ENCODE measurements around the gene GLI2. TPM values are rescaled to one million over a fixed set of nuclear protein-coding genes. Genes with fewer than 3 reads are reported as not detected.

GLI2 gene
- total RNA-seq, 1 experiment from 2014 or later = 1.3 TPM

DNA sequence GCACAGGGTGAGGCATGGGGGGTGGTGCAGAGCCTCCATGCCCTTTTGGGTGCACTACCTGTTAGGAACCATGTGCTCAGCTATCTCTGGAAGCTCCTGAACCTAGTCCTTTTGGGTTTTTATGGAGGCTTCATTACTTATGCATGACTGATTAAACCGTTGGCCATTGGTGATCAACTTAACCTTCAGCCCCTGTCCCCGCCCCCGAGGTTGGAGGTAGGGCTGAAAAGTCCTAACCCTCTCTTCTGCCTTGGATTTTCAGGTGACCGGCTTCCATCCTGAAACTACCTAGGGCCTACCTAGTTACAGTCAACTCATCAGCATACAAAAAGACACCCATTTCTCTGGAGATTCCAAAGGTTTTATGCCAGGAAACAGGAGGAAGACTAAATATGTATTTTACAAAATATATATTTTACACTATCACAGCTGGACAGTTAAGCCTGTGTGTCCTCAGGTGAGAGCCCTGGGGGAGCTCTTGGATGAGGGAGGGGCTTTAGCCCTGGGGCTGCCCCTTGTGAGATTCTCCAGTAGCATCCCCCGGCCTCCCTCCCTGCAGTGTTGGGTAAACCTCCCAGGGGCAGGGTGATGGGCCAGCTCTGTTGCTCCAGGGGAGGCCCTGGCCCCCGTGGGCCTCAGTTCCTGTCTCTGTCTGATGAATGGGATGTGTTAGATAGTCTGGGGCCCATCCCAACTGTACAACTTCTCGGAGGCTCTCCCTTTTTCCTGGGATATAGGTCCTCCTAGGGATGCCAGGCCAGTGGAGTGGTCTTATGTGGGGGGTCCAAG, 24.1 kb downstream of the GLI2 start:
- no peak for DNase-seq
- Histone ChIP-seq H3K36me3 (no peaks in the 10 kb centered on the region), H3K4me3 (no peak overlapping the region), H3K9me3 (no peaks in the 10 kb centered on the region), H3K27me3 (no peaks in the 10 kb centered on the region)

DNA sequence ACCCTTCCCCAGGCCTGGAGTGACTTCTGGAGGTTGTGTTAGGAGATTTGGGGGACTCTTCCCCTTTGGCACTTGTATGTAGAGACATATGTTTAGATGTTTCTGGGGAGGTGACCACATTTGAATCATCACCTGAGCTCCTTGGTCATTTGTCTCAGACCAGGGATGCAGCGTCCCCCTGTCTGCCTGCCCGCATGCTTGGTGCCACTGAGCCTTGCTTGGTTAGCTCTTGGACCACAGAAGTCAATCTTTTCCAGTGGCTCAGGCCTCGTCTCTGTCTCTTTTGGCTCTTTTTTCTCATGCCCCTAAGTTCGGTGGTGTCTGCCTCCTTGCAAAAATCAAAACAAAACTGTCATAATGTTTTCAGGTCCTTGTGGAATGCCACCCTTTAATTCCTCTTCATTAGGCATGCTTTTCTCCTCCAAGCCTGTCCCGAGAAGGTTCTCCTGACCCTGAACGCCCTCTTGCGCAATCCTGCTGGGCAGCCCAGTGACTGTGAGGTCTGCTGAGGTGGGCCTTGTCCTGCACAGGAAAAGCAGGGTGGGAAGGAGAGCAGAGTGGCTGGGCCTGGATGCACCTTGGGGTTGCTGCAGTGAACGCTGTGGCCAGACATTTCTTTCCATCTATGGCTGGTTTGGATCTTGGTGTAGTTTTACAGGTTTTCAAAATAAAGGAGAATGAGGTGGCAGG, 24.9 kb downstream of the GLI2 start:
- Histone ChIP-seq H3K4me3 (no peak overlapping the region), H3K27me3 (no peaks in the 10 kb centered on the region), H3K9me3 (no peaks in the 10 kb centered on the region), H3K36me3 (no peaks in the 10 kb centered on the region)
- DNase-seq = no peak

DNA sequence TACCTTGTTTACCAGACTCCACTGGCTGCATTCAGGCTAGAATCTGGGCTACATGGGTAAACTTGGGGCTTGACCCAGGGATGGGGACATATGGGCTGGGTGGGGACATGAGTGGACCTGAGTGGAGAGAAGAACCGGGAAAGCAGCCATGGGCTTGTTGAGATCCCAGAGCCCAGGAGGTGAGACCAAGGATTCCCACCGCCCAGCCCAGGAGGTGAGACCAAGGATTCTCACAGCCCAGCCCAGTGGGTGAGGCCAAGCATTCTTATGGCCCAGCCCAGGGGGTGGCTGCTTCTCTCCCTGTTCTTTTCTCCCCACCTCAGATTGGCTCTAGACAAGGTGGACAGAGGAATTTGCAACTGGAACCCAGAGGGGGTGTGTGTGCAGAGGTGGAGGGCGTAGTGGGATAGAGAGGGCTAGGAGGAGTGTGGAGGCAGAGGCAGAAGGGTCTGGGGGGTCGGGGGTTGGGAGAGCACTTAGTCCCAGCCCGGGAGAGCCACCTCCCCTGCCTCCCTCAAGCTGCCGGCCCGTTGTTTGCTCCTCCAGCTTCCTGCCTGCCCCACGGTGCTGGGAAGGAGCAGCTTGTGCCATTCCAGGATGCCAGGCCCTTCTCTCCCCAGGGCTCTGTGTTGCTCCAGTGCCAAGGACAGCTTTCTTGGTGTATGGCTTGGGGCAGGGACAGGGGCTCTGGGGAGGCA, 25.6 kb downstream of the GLI2 start:
- Histone ChIP-seq H3K4me3 (no peak overlapping the region), H3K27me3 (no peaks in the 10 kb centered on the region), H3K36me3 (no peaks in the 10 kb centered on the region), H3K9me3 (no peaks in the 10 kb centered on the region)
- no peak for DNase-seq

DNA sequence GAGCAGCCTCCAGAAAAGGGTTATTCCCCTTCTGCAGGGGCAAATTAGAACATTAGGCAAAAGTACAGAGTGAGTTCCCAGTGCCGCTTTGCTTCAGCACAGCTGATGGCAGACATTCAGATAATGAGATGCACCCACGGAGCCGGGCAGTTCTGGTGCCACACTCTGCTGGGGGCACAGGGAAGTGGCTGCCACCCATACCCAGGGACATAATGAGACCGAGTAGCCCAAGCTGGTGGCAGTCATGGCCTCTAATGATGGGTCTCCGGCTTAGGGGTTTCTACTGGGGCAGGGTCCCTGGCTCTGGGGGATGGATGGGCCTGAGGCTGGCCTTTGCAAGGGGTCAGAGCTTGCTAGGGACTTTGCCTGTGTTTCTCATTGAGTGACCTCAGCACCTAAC, 26.2 kb downstream of the GLI2 start:
- Histone ChIP-seq H3K9me3 (no peaks in the 10 kb centered on the region), H3K4me3 (no peak overlapping the region), H3K27me3 (no peaks in the 10 kb centered on the region), H3K36me3 (no peaks in the 10 kb centered on the region)
- no peak for DNase-seq

DNA sequence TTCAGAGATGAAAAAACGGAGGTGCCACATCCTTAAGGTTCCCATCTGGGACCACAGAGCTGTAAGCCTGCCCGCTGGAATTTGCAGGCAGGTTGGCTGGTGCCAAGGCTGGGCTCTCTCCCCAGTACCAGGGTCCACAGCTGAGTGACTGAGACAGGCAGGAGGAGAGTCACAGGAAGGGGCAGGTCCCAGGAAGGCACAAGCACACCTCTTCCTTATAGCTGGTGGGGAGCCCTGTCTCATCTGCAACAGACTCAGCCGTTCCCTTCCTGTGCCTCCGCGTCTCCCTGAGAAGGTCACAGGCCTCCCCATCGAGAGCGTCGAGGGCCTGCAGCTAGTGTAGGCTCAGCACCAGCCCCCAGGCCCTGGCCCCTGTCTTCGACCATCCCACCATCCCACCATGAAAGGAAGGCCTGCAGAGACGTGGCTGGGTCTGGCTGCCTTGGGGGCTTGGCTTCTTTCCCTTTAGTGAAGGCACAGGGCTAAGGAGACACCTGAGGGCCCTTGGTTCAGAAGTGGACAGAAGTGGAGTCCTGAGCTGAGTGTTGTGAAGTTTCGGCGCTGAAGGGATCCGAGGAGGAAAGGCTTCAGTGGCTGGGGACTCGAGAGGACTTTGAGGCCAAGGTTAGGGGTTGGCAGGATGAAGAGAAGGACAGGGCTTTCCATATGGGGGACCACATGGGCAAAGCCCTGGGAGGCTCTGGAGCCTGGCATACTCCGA, 26.8 kb downstream of the GLI2 start:
- H3K36me3 ChIP-seq = no peaks in the 10 kb centered on the region
- no peak for DNase-seq
- no peaks in the 10 kb centered on the region for H3K27me3 ChIP-seq
- H3K9me3 ChIP-seq = no peaks in the 10 kb centered on the region
- H3K4me3 ChIP-seq = no peak overlapping the region

DNA sequence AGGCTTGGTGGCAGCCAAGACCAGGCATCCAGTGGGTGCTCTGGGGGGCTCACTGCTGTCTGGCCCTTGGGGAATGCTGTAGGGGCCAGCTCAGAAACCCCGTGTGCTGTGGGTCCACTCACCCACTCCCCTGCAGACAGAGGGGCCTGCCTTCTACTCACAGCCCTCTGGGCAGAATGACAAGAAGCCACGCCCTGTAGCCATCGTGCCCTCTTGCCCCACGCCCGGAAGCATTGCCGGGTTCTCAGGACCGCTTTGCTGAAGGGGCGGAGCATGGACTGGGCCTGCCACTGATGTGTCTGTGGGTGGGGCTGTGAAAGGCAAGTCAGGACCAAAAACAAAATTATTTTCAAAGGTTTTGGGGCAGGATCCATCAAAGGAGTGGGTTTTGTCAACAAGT, 27.8 kb downstream of the GLI2 start:
- Histone ChIP-seq H3K36me3 (no peaks in the 10 kb centered on the region), H3K27me3 (no peaks in the 10 kb centered on the region), H3K4me3 (no peak overlapping the region), H3K9me3 (no peaks in the 10 kb centered on the region)
- no peak for DNase-seq

DNA sequence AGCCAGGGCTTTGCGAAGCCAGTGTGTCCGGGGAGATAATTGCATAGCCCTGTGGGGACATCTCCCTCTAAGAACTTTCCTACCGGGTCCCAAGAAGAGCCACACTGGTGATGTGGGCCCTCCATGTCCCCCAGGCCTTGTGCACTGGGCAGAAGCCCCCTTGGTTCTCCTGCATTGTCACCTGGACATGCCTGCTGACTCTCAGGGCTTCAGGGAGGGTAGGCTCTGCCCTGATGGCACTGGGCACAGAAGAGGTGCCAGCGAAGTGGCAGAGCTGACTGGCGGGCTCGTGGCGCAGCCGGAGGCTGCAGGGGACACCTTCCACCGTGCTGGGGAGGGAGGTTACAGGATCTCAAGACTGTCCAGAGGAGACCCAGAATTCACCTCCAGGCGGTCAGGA, 28.3 kb downstream of the GLI2 start:
- Histone ChIP-seq H3K36me3 (no peaks in the 10 kb centered on the region), H3K9me3 (no peaks in the 10 kb centered on the region), H3K27me3 (no peaks in the 10 kb centered on the region), H3K4me3 (no peak overlapping the region)
- DNase-seq = no peak

DNA sequence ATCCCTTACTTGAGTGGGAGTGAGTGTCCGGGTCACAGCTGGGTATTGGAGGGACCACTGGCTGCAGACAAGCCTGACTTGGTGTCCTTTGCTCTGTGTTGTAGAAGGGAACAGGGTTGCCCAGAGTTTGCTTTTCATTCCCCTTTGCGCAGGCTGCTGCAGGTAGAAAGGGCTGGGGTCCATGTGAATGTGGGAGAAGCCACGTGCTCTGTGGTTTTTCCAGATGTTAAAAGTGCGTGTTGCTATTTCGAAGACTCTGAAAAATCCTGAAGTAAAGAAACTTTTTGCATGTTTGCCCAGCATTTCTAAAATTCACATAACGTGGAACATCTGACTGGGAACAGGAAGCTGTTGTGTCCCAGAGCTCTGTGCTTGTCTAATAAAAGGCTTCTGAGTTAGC, 28.8 kb downstream of the GLI2 start:
- no peak for DNase-seq
- no peaks in the 10 kb centered on the region for H3K9me3 ChIP-seq

DNA sequence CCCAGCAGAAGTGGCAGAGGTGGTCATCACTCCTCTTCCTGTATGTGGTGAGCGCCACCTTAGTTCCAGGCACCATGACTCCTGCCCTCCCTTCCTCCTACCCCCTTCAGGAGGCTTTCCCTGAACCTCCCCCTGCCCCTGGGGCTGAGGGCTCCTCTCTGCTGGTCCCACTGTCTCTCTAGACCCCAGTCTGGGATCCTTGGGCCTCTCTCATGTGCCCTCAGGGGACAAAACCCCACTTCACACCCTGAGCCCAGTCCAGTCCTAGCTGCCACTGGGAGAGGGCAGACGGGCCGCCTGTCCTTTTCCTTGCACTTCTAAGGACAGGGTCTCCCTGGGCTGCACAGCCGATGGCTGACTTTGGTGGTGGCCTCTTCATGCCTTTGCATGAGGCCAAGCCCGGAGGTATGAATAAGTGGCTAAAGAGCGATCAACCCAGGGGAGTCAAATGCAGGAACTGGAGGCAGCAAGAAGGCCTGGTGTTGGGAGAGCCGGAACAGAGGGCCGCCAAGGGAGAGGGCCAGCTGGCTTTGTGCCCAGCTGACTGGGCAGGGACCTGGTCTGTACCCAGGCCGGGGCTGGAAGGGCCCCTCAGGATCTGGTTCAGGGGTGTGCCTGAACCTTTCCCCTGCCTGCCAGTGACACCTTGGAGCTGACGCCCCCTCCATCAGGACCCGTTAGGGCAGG, 29.5 kb downstream of the GLI2 start:
- H3K27me3 ChIP-seq = no peaks in the 10 kb centered on the region
- no peak overlapping the region for H3K4me3 ChIP-seq
- peak; percentile 38 for DNase-seq
- H3K36me3 ChIP-seq = no peaks in the 10 kb centered on the region
- H3K9me3 ChIP-seq = no peaks in the 10 kb centered on the region

More for the DNA sequence above, 28.8 kb downstream of the GLI2 start:
- Histone ChIP-seq H3K27me3 (no peaks in the 10 kb centered on the region), H3K4me3 (no peak overlapping the region), H3K36me3 (no peaks in the 10 kb centered on the region)

DNA sequence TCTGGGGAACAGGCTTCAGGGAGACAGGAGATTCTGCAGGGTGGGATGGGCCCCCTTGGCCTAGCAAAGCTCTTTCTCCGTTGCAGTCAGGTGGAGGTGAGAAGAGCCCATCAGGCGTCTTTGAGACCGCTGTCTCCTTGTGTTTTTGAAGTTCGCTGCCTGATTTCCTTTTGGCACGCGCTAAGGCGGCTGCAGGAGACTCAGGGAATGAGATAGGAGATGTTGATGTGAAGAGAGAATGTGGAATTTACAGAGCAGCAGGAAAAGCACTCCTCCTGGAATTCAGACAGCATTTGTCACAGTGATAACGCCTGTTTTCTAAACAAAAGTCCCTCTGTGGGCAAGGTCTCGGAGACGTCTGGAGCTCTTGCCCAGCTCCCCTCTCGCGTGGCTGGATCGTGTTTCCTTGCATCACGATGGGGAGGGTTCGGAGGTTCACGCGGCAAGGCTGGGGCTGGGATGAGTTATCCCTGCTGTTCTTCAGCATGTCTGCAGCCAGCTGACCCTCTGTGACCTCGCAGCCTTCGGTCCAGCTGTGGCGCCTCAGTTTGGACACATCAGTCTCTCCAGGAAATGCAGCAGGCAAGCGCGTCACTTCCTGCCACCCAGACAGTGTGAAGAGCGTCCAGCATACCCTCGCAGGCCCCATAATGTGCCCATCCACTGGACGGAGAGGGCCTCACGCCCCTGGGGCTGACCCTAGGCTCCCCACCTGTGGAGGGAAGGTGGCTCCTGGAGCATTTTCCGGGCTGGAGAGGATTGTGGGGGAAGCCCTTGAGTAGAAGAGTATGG, 30.2 kb downstream of the GLI2 start:
- Histone ChIP-seq H3K4me3 (no peak overlapping the region), H3K27me3 (no peaks in the 10 kb centered on the region), H3K36me3 (no peaks in the 10 kb centered on the region), H3K9me3 (no peaks in the 10 kb centered on the region)
- DNase-seq = peak; percentile 62

DNA sequence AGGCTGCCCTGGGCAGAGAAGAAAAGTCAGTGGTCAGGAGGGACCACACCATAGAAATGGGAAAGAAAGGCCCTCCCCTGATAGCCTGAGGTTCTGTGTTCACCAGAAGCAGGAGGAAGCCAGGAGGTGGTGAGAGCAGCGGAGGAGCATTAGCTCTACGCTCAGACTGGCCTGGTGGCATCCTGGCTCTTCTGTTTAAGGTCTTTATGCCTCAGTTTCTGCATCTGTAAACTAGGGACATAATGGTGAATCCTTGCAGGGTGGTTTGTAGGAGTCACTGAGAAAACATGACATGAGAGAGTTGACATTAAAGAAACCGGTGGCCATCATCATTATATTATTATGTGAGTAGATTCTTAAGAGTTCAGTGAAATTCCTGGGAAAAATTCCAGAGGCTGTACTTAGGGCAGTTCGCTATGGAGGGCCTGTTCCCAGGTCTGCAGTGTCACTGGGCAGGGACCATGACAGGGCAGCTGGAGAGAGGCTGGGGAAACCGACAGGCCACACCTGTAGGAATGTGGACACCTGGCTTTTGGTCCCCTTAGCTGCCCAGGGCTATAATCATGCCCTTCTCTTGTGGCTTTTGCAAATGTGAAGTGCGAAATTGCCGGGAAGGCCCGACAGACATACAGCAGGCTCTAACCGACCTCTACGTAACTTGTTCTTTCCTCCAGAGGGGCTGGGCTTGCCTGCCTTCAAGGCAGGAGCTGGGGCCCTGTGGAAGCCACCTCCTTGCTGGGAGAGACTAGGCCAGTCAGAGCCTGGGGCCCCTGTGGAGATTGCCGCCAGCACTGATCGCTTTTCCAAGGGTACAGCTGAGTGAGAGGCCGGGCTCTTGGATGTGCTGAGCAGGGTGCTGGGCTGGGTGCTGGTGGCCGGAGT, 31.0 kb downstream of the GLI2 start:
- H3K4me3 ChIP-seq = no peak overlapping the region
- H3K9me3 ChIP-seq = no peaks in the 10 kb centered on the region
- H3K36me3 ChIP-seq = no peaks in the 10 kb centered on the region
- no peak for DNase-seq
- no peaks in the 10 kb centered on the region for H3K27me3 ChIP-seq

DNA sequence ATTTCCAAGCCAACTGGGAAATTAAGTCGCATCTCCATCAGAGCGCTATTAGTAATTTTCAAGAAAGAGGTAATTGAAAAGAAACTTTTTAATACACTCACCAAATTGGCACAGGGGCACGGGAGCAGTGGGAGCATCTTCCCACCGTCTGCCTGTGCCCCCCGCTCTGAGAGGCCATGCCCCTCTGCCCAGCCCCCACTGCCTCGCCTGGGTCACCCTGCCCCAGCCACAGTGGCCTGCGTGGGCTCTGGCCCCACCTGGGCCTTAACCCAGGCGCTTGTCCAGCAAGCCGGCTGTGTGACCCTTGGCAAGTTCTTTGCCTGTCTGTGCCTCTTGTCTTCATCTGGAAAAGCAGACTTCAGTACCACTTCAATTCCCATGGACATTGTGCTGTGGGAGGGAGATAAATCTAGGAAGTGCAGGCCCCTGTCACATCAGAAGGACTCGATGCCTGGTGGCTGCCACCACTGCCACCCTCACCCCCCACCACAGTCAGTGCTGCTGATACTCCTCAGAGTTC, 31.9 kb downstream of the GLI2 start:
- DNase-seq = no peak
- H3K27me3 ChIP-seq = no peaks in the 10 kb centered on the region
- no peak overlapping the region for H3K4me3 ChIP-seq
- H3K36me3 ChIP-seq = no peaks in the 10 kb centered on the region
- no peaks in the 10 kb centered on the region for H3K9me3 ChIP-seq

DNA sequence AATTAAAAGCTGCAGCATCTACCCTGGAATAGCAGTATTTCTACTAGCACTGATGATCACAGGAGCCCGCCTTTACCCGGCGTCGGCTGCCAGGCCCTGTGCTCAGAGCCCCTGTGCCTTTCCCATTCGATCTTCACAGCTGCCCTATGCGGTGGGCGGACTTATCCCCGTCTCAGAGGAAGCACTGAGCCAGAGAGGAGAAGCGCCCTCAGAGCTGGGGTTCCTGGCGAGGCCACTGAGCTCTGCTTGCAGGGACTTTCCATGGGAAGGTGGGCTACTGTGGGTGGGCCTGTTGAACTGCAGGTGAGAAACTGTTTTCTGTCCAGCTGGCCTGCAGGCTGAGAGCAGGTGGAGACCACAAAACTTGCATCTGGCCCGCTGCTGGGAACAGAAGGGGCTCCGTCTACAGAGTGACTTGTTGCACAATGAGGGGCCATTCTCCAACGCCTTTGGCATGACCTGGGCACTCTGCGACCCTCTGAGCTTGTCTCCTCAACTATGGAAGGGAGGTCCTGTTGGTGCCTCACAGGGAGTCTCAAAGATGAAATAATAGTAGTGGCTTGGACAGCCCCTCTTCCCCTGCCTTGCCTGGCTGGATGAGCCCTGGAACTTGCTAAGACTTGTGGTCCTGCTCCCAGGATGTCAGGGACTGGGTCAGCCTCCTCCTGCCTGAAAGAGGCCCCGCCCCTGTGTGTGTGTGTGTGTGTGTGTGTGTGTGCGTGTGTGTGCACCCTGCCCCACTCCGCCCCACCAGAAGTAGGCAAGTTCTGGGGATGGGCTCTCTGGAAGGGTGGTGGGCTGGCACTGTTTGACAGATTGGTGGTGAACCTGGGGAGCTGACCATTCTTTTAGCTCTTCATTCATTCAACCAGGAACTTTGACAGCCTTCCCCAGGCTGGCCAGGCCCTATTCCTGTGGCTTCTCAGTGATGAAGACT, 32.7 kb downstream of the GLI2 start:
- no peaks in the 10 kb centered on the region for H3K9me3 ChIP-seq
- H3K36me3 ChIP-seq = no peaks in the 10 kb centered on the region
- H3K27me3 ChIP-seq = no peaks in the 10 kb centered on the region
- no peak for DNase-seq
- no peak overlapping the region for H3K4me3 ChIP-seq
